OCI-LY1 (cell line): ENCODE measurements around the gene ANKFN1.

Experiments
- EZH2 ChIP-seq: fragments of 200-600 bp; sonication (generic), shearing (Covaris generic); IDR thresholded peaks from 2 replicates; pipeline ENCODE4 v1.8.0; 2017; ENCODE audit warnings: borderline replicate concordance, mixed run types, mild to moderate bottlenecking, antibody characterized with exemption, low read length, moderate library complexity, mixed read lengths
- TF ChIP-seq, protein P1 (sequence below): fragments of 200-600 bp; sonication (generic), shearing (Covaris generic); IDR thresholded peaks from 2 replicates; pipeline ENCODE4 v1.5.1; 2017; ENCODE audit warnings: mild to moderate bottlenecking, antibody characterized with exemption, low read length, moderate library complexity, mixed read lengths

DNA sequence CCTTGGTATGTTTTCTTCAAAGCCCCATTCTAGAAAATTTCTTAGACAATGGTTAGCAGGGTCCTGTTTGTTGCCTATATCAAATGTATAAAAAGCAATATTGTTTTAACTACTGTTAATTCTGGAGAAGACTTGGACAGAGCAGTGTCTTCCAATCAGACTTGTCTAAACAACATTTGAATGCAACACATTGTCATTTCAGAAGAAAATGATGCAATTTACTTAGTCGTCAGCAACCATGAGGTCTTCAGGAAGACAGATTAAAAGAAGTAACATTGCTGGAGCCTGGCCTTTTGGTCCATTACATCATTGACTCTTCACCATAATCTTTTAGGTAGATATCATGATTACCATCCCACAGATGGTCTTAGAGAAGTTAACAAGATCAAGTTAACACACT, 94.5 kb downstream of the ANKFN1 start:
- TF ChIP-seq, protein P1, sequence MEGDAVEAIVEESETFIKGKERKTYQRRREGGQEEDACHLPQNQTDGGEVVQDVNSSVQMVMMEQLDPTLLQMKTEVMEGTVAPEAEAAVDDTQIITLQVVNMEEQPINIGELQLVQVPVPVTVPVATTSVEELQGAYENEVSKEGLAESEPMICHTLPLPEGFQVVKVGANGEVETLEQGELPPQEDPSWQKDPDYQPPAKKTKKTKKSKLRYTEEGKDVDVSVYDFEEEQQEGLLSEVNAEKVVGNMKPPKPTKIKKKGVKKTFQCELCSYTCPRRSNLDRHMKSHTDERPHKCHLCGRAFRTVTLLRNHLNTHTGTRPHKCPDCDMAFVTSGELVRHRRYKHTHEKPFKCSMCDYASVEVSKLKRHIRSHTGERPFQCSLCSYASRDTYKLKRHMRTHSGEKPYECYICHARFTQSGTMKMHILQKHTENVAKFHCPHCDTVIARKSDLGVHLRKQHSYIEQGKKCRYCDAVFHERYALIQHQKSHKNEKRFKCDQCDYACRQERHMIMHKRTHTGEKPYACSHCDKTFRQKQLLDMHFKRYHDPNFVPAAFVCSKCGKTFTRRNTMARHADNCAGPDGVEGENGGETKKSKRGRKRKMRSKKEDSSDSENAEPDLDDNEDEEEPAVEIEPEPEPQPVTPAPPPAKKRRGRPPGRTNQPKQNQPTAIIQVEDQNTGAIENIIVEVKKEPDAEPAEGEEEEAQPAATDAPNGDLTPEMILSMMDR: no peak
- no peak for TF ChIP-seq EZH2
